Heart left ventricle (tissue), 13 donors: ENCODE data around the gene GSDME.

Source experiments
- POLR2A ChIP-seq, 2 donors: fragments of 450-650 bp; IDR thresholded peaks; one replicate each; pipeline ENCODE4 v1.6.1; 2017; ENCODE audit warnings: antibody characterized with exemption in 2 of 2, mild to moderate bottlenecking in 2 of 2, moderate library complexity in 2 of 2
- TF ChIP-seq, protein P1 (sequence below), 12 donors: fragments of 200-600 bp; sonication (generic) in 4 of 12; IDR thresholded peaks; one replicate each; pipeline versions ENCODE4 v1.5.0 to v1.8.0; 2018 to 2022; ENCODE audit warnings: antibody characterized with exemption in 12 of 12, mild to moderate bottlenecking in 5 of 12
- donor health status: ischemic (EF 13 %, LVEDD 7.1; RV severe dilation, severe dysfunction).
- donor health status: DM: no; HTN: yes; CAD: no.
- donor health status: DM: no; HTN: no; CAD: no.
- donor health status: ischemic (EF 25% LVEDD 6.9; RV normal size, moderate dysfunction).
- donor health status: ischemic (EF 25% LVEDD 5.7; RV mildly dilated, moderate dysfunction).
- donor health status: ischemic (EF 35%, LVEDD 5.7; RV mildly dilated, moderate dysfunction).
- donor health status: nonischemic (EF 11% LVEDD 7.7; RV severe dilation, severe dysfunction).
- donor health status: DM: yes; HTN: yes; CAD: no.
- donor health status: PGD.
- donor health status: ischemic (EF 29% LVEDD 5.4; RV normal size, mild dysfunction).
- donor health status: nonischemic (EF 23%, LVEDD 6.1; RV moderate dilation, normal function).

DNA sequence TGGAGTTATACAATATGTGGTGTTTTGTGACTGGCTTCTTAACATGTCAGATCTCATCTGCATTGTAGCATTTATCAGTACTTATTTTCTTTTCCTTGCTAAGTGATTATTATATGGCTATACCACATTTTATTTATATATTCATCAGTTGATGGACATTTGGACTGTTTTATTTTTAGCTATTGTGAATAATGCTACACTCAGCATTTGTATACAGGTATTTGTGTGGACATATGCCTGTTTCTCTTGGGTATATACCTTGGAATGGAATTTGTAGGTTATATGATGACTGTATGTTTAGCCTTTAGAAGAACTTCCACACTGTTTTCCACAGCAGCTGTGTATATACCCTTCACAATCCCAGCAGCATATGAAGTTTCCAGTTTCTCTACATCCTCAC is 86.5 kb downstream of the GSDME start:
- no peak for TF ChIP-seq POLR2A (IDR thresholded peaks at IDR 0.05)
- TF ChIP-seq, protein P1, sequence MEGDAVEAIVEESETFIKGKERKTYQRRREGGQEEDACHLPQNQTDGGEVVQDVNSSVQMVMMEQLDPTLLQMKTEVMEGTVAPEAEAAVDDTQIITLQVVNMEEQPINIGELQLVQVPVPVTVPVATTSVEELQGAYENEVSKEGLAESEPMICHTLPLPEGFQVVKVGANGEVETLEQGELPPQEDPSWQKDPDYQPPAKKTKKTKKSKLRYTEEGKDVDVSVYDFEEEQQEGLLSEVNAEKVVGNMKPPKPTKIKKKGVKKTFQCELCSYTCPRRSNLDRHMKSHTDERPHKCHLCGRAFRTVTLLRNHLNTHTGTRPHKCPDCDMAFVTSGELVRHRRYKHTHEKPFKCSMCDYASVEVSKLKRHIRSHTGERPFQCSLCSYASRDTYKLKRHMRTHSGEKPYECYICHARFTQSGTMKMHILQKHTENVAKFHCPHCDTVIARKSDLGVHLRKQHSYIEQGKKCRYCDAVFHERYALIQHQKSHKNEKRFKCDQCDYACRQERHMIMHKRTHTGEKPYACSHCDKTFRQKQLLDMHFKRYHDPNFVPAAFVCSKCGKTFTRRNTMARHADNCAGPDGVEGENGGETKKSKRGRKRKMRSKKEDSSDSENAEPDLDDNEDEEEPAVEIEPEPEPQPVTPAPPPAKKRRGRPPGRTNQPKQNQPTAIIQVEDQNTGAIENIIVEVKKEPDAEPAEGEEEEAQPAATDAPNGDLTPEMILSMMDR (IDR thresholded peaks at IDR 0.05) = no peak
